ENCODE measurements around the gene PEX3.
A peak's percentile ranks its signal among the peaks of the same experiment; 100 is the strongest.
"Not testable (repeated sequence)": the region's sequence is repeated elsewhere in the genome, so short reads cannot be mapped to it uniquely, and the experiment has no call there.

The PEX3 gene

GRCh38 chr6:143450453-143451371, at the start of gene PEX3, which contains the start of gene ADAT2:
Gene PEX3 (plus strand): TSS chr6:143450805. CDS start chr6:143451043, 238 bp downstream.
Gene ADAT2 (minus strand): TSS chr6:143450695. CDS start chr6:143450658, 37 bp downstream.
- DNase-seq: peak; percentile 94

GRCh38 chr6:143401068-143401446, 49.5 kb upstream of the PEX3 start:
- no peak for DNase-seq

GRCh38 chr6:143401636-143402370, 48.8 kb upstream of the PEX3 start:
- no peak for DNase-seq

- no peak for DNase-seq
These were observed 47.8 kb upstream of the PEX3 start for GRCh38 chr6:143402721-143403336.

- DNase-seq: peak; percentile 65
These were observed 45.0 kb upstream of the PEX3 start for GRCh38 chr6:143405373-143406154.

- peak; percentile 80 for DNase-seq
These were observed 43.9 kb upstream of the PEX3 start for GRCh38 chr6:143406673-143407072.

- DNase-seq: no peak
These were observed 42.3 kb upstream of the PEX3 start for GRCh38 chr6:143408151-143408786.

GRCh38 chr6:143408787-143409162, 41.8 kb upstream of the PEX3 start:
- no peak for DNase-seq

- DNase-seq: no peak
These were observed 39.7 kb upstream of the PEX3 start for GRCh38 chr6:143410859-143411270.

- no peak for DNase-seq
These were observed 35.8 kb upstream of the PEX3 start for GRCh38 chr6:143414769-143415168.

- DNase-seq: no peak
These were observed 31.1 kb upstream of the PEX3 start for GRCh38 chr6:143419526-143419925.

- no peak for DNase-seq
These were observed 24.6 kb upstream of the PEX3 start for GRCh38 chr6:143426026-143426425.

- peak; percentile 84 for DNase-seq
These were observed 23.3 kb upstream of the PEX3 start for GRCh38 chr6:143427109-143427817.

- no peak for DNase-seq
These were observed 20.6 kb upstream of the PEX3 start for GRCh38 chr6:143429970-143430369.

GRCh38 chr6:143431226-143431625, 19.4 kb upstream of the PEX3 start:
- no peak for DNase-seq

GRCh38 chr6:143432588-143432987, 18.0 kb upstream of the PEX3 start:
- no peak for DNase-seq

- no peak for DNase-seq
These were observed 9.6 kb upstream of the PEX3 start for GRCh38 chr6:143441010-143441409.

GRCh38 chr6:143441680-143442545, 8.7 kb upstream of the PEX3 start:
- DNase-seq: no peak

GRCh38 chr6:143443096-143443495, 7.5 kb upstream of the PEX3 start:
- no peak for DNase-seq

GRCh38 chr6:143447865-143448264, 2.7 kb upstream of the PEX3 start:
- DNase-seq: not testable (repeated sequence)

All from NCI-H526 treated with DMSO at 0.1 percent for 48 hours (cell line).